HG03457 (cell line): ENCODE results near the gene MRPL23.

Experiments
- ATAC-seq: cut with Tn5 transposase; IDR thresholded peaks from one replicate; pipeline ENCODE4 v1.9.1; 2021; ENCODE audit warnings: moderate number of reproducible peaks; ENCODE audit not compliant: unreplicated experiment

The MRPL23 gene

DNA sequence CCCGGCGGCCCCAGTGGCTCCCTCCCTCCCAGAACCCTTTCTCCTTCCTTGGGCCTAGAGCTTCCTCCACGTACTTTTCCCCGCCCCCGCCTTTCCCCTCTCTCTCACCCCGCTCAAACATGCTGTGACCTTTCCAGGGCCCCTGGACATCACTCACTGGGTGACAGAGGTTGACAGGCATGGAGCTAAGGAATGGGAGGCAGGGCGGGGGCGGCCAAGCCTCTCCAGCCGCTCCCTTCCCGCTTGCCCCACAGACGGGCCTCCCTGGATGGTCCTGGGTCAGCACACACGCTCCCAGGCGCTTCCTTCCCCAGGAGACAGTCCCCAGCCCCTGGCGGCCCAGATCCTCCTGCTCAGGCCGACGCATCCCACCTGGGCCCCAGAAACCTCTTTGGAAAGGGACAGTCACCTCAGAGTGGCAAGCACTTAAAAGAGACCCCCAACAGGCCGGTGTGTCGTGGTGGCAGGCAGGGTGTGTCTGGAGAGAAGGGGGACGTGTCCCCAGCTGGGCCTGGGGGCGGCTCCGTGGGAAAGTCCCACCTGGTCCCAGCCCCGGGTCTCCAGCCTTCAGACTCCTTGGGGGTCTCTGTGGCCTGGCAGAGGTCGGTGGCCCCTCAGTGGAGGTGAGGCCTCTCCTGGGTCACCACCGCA, 41.7 kb downstream of the MRPL23 start:
- no peak for ATAC-seq

DNA sequence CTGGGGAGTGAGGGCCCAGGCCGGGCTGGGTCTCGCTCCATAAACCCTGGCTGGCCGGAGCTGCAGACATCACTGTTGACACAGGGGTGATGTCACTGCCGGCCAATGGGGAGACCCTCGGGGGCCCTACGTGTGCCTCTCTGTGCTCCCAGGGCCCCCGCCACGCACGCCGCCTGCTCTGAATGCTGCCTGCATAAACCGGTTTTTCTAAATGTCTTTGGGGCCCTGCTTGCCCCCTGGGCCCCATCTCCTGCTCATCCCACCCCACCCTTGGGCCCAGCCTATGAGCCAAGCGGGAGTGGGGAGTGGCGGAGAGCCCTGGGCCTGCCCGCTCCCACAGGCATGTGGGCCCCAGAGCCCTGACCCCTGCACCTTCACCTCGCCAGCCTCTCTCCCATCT, 42.8 kb downstream of the MRPL23 start:
- ATAC-seq = no peak

DNA sequence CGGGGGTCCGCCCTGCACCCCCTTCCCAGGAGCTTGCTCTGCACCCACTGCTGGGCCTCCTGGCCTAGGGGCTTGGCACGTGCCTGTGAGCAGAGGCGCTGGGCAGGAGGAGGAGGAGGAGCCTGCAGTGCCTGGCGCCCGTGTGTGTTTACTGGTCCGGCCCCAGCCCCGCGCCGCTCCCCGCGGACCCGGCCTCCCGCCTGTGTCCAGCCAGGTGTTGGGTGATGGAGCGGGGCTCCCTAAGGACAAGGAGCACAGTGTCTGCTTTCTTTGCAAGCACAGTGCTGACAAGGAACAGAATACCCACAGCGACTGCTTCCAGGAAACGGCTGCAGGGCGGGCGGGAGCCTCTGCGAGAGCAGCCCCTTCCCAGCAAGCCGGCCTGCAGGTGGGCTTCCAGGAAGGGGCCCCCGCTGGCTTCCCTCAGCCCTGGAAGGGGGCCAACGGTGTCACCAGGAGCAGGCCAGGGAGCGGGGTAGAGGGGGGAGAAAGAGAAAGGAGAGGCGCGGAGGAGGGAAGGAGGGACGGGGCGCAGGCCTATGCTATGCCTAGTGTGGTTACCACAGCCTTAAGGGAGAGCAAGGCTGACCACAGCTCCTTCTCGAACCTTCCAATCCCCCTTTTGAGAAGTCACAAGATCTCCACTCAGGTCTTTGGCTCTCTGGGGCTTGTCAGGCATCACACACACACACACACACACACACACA, 43.9 kb downstream of the MRPL23 start:
- ATAC-seq = no peak

DNA sequence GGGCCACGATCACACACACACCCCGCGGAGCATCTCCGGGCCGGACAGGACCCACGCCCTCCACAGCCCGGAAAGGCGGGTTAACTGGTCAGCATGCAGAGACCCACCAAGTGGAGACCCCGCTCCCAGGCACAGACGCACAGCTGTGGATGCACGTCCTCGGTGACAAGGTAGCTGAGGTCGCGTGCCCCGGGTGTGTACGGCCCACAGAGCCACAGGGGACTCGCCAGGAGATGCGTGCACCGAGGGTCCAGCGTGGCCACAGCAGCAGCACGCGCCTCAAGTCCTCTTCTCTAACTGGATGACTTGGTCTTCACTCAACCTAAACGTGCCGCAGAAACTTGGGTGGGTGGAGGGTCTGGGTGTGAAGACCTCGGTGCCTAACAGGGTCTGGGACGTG, 45.0 kb downstream of the MRPL23 start:
- ATAC-seq = no peak

DNA sequence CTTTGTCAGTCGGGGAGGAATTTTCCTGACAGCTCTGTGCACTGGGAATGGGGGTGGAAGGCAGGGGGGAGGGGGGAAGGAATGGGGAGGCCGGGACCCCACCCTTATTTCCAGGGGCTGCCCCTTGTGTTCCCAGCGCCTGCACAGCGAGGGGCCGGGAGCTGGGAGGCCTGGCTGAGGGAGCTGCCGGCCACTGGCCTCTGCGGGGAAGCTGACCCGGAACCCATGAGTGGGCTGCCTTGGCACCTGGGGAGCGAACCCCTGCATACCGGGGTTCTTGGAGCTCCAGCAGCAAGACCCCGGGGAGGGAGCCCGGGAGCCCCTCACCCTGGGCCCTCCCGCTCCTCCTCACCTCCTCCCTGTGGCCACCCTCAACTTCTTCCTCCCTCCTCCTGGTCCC, 47.0 kb downstream of the MRPL23 start:
- ATAC-seq = no peak

DNA sequence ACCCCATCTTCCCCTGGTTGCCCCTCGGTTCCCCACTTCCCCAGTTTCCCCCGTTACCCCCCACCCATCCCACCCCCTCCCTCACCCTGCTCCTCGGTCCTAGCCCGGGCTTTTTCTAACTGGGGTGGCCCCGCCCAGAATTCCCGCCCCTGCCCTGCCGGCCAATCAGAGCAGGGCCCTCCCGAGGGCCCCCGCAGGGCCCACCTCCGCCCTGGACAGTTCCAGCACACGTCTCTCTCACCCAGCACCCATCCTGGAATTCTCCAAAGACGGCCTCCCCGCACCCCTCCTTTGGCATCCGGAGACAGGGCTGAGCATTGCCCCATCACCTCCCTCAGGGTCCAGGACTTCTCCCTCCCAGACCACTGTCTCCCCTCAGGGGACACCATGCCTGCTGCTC, 50.6 kb downstream of the MRPL23 start, which contains the start of gene H19:
Gene H19 (minus strand): TSS at position 88 of the 400 bp plus-strand sequence.
- no peak for ATAC-seq

DNA sequence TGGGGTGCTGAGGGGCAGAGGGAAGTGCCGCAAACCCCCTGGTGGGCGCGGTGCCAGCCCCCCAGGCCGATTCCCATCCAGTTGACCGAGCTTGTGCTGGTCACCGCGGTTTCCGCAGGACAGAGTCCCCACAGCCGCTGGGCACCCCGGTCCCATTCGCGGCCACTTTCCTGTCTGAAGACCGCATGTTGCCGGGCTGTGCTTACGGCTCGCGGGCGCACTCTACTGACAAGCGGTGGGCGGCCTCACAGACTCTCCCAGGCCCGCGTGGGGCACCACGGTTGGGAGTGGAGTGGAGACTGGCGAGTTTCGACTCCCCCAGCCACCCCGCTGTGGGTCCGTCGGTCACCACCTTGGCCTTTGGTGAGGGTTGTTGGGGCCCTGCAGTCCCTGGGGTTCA, 51.2 kb downstream of the MRPL23 start:
- no peak for ATAC-seq

DNA sequence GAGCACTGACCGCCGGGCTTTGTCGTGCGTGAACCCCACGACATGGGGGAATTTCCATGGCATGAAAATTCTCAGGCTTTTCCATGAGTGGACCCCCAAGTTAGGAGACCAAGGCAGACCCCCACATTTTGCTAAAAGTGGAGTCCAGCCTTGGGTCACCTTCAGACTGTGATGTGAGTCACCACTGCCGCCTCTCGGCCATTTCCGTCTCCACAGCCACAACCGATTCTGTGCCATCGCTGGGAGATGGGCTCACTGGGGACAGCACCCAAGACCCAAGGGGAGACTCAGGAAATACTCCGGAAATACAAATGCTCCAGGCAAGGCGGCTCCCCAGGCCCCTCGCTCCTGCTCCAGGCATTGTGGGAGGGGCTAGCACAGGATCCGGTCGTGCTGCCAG, 51.7 kb downstream of the MRPL23 start:
- ATAC-seq = no peak

DNA sequence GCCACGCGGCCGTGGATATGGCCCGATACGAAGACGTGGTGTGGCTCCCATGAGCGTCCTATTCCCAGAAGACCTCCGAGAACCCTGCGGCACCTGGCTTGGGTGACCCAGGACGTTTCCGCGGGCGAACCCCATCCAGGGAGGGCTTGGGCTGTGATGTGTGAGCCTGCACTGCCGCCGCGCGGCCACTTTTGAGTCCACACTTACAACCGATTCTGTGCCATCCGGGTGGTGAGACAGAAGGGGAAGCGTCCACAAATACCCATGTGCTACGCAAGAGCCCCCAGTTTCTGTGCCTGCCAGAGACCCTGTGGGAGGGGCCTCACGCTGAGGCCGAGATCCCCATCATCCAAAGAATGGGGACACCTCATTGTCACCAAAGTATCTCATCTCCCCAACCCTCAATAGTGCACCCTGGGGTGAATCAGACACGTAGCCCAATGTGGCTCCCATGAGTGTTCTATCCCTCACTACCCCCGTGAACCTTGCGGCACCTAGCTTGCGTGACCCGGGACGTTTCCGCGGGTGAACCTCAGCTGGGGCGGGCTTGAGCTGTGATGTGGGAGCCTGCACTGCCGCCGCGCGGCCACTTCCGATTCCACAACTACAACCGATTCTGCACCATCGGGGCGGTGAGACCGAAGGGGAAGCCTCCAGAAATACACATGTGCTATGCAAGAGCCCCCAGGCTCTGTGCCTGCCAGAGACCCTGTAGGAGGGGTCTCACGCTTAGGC, 55.1 kb downstream of the MRPL23 start:
- ATAC-seq = no peak

DNA sequence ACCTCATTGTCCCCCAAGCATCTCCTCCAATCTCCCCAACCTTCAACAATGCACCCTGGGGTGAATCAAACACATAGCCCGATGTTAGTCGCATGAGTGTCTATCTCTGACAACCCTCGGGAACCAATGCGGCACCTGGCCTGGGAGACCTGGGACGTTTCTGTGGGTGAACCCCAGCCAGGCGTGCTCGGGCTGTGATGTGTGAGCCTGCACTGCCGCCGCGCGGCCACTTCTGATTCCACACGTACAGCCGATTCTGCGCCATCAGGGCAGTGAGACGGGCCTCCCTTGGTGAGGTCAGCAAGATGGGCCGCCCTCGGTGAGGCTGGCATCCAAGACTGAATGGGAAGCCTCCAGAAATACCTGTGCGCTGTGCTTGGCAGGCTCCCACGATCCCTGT, 55.7 kb downstream of the MRPL23 start:
- no peak for ATAC-seq

DNA sequence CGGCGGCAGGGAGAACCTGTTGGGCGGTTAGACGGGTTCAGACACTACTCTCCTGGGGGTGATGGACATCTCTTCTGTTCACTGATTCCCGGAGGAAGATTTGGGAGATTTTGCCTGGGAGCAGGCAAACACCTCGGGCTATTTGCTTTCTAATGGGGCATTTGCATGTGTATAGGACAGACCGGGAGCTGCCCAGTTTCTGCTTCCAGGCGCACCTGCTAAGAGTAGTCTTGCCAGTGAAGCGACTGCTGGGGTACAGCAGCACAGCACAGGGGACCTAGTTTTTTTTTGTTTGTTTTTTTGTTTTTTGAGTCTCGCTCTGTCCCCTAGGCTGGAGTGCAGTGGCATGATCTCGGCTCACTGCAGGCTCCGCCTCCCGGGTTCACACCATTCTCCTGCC, 57.3 kb downstream of the MRPL23 start:
- ATAC-seq = no peak
